Measurements from ENCODE around the gene NUDCD3.

The NUDCD3 gene

GRCh38 chr7:44396496-44396895, 94.0 kb downstream of the NUDCD3 start:
- H3K4me3 ChIP-seq (ENCODE audit: low read depth, low read length): no peak overlapping the region
- DNase-seq (ENCODE audit: low read depth): no peak
- TF ChIP-seq CTCF (IDR thresholded peaks at IDR 0.05; ENCODE audit: low read depth, low read length, missing control alignments): no peak

- no peak for DNase-seq (ENCODE audit: low read depth)
- no peak for TF ChIP-seq CTCF (IDR thresholded peaks at IDR 0.05; ENCODE audit: low read depth, low read length, missing control alignments)
- no peak overlapping the region for H3K4me3 ChIP-seq (ENCODE audit: low read depth, low read length)
These were observed 95.4 kb downstream of the NUDCD3 start for GRCh38 chr7:44395067-44395466.

GRCh38 chr7:44394636-44395035, 95.8 kb downstream of the NUDCD3 start:
- TF ChIP-seq CTCF (IDR thresholded peaks at IDR 0.05; ENCODE audit: low read depth, low read length, missing control alignments): no peak
- H3K4me3 ChIP-seq (ENCODE audit: low read depth, low read length): no peak overlapping the region
- DNase-seq (ENCODE audit: low read depth): no peak

- TF ChIP-seq CTCF (IDR thresholded peaks at IDR 0.05; ENCODE audit: low read depth, low read length, missing control alignments): no peak
- no peak for DNase-seq (ENCODE audit: low read depth)
- H3K4me3 ChIP-seq (ENCODE audit: low read depth, low read length): no peak overlapping the region
These were observed 96.4 kb downstream of the NUDCD3 start for GRCh38 chr7:44394112-44394447.

- DNase-seq (ENCODE audit: low read depth): no peak
- H3K4me3 ChIP-seq (ENCODE audit: low read depth, low read length): no peak overlapping the region
- no peak for TF ChIP-seq CTCF (IDR thresholded peaks at IDR 0.05; ENCODE audit: low read depth, low read length, missing control alignments)
These were observed 97.0 kb downstream of the NUDCD3 start for GRCh38 chr7:44393238-44394111.

- no peak for TF ChIP-seq CTCF (IDR thresholded peaks at IDR 0.05; ENCODE audit: low read depth, low read length, missing control alignments)
These were observed 97.8 kb downstream of the NUDCD3 start for GRCh38 chr7:44392618-44393010.

More at GRCh38 chr7:44392618-44393010, 97.8 kb downstream of the NUDCD3 start:
- no peak overlapping the region for H3K4me3 ChIP-seq (ENCODE audit: low read depth, low read length)
- DNase-seq (ENCODE audit: low read depth): no peak
